GM18951 (cell line): ENCODE results near the gene HSD17B8.

ENCODE experiments used
- POLR2A ChIP-seq: IDR thresholded peaks from 4 replicates; pipeline ENCODE4 v1.6.1; 2011; ENCODE audit warnings: mild to moderate bottlenecking; ENCODE audit not compliant: insufficient read length, insufficient read depth; ENCODE audit errors: extremely low read depth
- in situ Hi-C: fragments of 300-500 bp; cut with MboI; formaldehyde crosslinking; loops from one replicate; pipeline ENCODE4 v1.12.0; 2022; ENCODE audit warnings: low sequenced_read_pairs, mixed read lengths, inconsistent platforms; ENCODE audit not compliant: unreplicated experiment

The HSD17B8 gene

GRCh38 chr6:33204415-33205190, at the start of gene HSD17B8:
Gene HSD17B8 (plus strand): TSS chr6:33204655. CDS start chr6:33204669, 14 bp downstream.
- in situ Hi-C loops = no loop called here
- TF ChIP-seq POLR2A = peak; percentile 67

GRCh38 chr6:33156561-33156960, 47.9 kb upstream of the HSD17B8 start:
- in situ Hi-C loops = no loop called here

GRCh38 chr6:33156964-33157363, 47.5 kb upstream of the HSD17B8 start:
- in situ Hi-C loops = no loop called here
- no peak for TF ChIP-seq POLR2A

More at GRCh38 chr6:33156561-33156960, 47.9 kb upstream of the HSD17B8 start:
- TF ChIP-seq POLR2A = no peak

GRCh38 chr6:33160096-33160495, 44.4 kb upstream of the HSD17B8 start:
- TF ChIP-seq POLR2A = no peak
- in situ Hi-C loops = loop anchor here (5.0 kb wide), 1 partner anchor 92 kb away; no protein-coding TSS in a partner anchor

GRCh38 chr6:33160728-33161344, 43.6 kb upstream of the HSD17B8 start:
- in situ Hi-C loops = loop anchor here (5.0 kb wide), 1 partner anchor 91 kb away; no protein-coding TSS in a partner anchor
- TF ChIP-seq POLR2A = no peak

- in situ Hi-C loops = loop anchor here (5.0 kb wide), 1 partner anchor 91 kb away; no protein-coding TSS in a partner anchor
- no peak for TF ChIP-seq POLR2A
These were observed 42.8 kb upstream of the HSD17B8 start for GRCh38 chr6:33161354-33162331.

- in situ Hi-C loops = loop anchor here (5.0 kb wide), 1 partner anchor 89 kb away; no protein-coding TSS in a partner anchor
- no peak for TF ChIP-seq POLR2A
These were observed 40.9 kb upstream of the HSD17B8 start for GRCh38 chr6:33163540-33163939.

GRCh38 chr6:33164176-33164575, 40.3 kb upstream of the HSD17B8 start:
- in situ Hi-C loops = loop anchor here (5.0 kb wide), 1 partner anchor 88 kb away; no protein-coding TSS in a partner anchor
- TF ChIP-seq POLR2A = no peak

GRCh38 chr6:33164665-33165373, 39.6 kb upstream of the HSD17B8 start:
- in situ Hi-C loops = loop anchor here (5.0 kb wide), 1 partner anchor 87 kb away; no protein-coding TSS in a partner anchor
- no peak for TF ChIP-seq POLR2A

- in situ Hi-C loops = no loop called here
- no peak for TF ChIP-seq POLR2A
These were observed 38.7 kb upstream of the HSD17B8 start for GRCh38 chr6:33165581-33166258.

GRCh38 chr6:33166363-33166762, 38.1 kb upstream of the HSD17B8 start:
- in situ Hi-C loops = no loop called here
- no peak for TF ChIP-seq POLR2A
